Progenitor cell of endocrine pancreas (in vitro differentiated cells): Measurements from ENCODE around the gene SLC37A2. TPM values are rescaled to one million over a fixed set of nuclear protein-coding genes. Genes with fewer than 3 reads are reported as not detected.
A peak's percentile ranks its signal among the peaks of the same experiment; 100 is the strongest.

Source experiments
- DNase-seq: peaks from one replicate; pipeline ENCODE4 v3.0.0; 2021; ENCODE audit warnings: low spot score; ENCODE audit not compliant: unreplicated experiment
- H3K27ac Mint-ChIP-seq: 2 replicates; pipeline ENCODE4 v1.8.0; 2021; ENCODE audit warnings: mild to moderate bottlenecking, moderate library complexity, mixed read lengths
- H3K27me3 Mint-ChIP-seq: 2 replicates; pipeline ENCODE4 v1.8.0; 2021; ENCODE audit warnings: mixed read lengths
- H3K36me3 Mint-ChIP-seq: 2 replicates; pipeline ENCODE4 v1.8.0; 2022; ENCODE audit warnings: mixed read lengths; ENCODE audit not compliant: insufficient read depth
- H3K4me1 Mint-ChIP-seq: 2 replicates; pipeline ENCODE4 v1.8.0; 2021; ENCODE audit warnings: low read depth, mixed read lengths
- H3K4me3 Mint-ChIP-seq: 2 replicates; pipeline ENCODE4 v1.8.0; 2021; ENCODE audit warnings: low read depth, mild to moderate bottlenecking, moderate library complexity, mixed read lengths
- H3K9me3 Mint-ChIP-seq: 2 replicates; pipeline ENCODE4 v1.8.0; 2021; ENCODE audit warnings: low read depth, mixed read lengths
- total RNA-seq: library from RNA; stranded (reverse); gene quantifications from 2 replicates; pipeline ENCODE4 v1.2.1, GENCODE V29; 2021
- TF ChIP-seq, protein P1 (sequence below): fragments of 200-600 bp; sonication (generic); IDR thresholded peaks from one replicate; pipeline ENCODE4 v1.5.0; 2021; ENCODE audit warnings: antibody characterized with exemption, mild to moderate bottlenecking; ENCODE audit not compliant: unreplicated experiment

The SLC37A2 gene
- total RNA-seq, 1 donor from 2014 or later = 0.62 TPM

DNA sequence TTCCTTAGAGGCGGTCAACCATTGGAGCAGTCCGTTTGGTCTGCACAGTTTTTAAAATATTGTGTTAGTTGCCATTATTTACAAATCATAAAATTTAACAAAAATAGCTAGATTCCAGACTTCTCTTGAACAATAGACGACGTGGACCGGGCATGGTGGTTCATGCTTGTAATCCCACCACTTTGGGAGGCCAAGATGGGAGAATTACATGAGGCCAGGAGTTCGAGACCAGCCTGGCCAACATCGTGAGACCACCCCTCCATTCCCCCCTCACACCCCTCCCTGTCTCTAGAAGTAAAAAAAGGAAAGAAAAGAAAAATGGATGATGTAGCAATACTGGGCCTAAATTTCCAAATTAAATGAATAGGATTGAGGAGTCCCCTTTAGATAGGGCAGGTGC lies 965 bp downstream of the SLC37A2 start:
- H3K4me1 Mint-ChIP-seq = peaks cover 2% of the 10 kb centered on the region
- no peaks in the 10 kb centered on the region for H3K36me3 Mint-ChIP-seq
- peak overlapping the region; percentile 57 for H3K4me3 Mint-ChIP-seq
- H3K9me3 Mint-ChIP-seq = no peaks in the 10 kb centered on the region
- TF ChIP-seq, protein P1, sequence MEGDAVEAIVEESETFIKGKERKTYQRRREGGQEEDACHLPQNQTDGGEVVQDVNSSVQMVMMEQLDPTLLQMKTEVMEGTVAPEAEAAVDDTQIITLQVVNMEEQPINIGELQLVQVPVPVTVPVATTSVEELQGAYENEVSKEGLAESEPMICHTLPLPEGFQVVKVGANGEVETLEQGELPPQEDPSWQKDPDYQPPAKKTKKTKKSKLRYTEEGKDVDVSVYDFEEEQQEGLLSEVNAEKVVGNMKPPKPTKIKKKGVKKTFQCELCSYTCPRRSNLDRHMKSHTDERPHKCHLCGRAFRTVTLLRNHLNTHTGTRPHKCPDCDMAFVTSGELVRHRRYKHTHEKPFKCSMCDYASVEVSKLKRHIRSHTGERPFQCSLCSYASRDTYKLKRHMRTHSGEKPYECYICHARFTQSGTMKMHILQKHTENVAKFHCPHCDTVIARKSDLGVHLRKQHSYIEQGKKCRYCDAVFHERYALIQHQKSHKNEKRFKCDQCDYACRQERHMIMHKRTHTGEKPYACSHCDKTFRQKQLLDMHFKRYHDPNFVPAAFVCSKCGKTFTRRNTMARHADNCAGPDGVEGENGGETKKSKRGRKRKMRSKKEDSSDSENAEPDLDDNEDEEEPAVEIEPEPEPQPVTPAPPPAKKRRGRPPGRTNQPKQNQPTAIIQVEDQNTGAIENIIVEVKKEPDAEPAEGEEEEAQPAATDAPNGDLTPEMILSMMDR = no peak
- peaks cover 61% of the 10 kb centered on the region for H3K27me3 Mint-ChIP-seq
- H3K27ac Mint-ChIP-seq = no peak overlapping the region
- DNase-seq = no peak

DNA sequence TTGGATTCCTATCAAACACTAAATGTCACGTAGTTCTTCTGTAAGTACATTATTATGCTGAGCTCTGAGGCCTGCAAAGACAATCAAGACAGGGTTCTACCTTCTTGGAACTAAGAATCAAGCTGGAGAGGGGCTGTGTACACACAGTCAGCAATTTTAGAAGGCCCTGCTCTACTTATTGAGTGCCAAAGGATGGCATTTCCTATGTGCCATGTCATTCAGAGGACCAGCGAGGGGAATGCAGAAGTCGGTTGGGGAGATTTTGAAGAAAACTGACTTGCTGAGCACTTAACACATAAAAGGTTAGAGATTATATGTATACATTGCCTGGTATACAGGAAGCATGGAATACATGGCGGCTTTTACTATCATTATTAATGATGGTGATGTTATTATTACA lies 5.3 kb downstream of the SLC37A2 start:
- no peaks in the 10 kb centered on the region for H3K9me3 Mint-ChIP-seq
- TF ChIP-seq, protein P1 = no peak
- no peak for DNase-seq
- no peaks in the 10 kb centered on the region for H3K36me3 Mint-ChIP-seq
- H3K4me1 Mint-ChIP-seq = peaks cover 16% of the 10 kb centered on the region
- H3K27ac Mint-ChIP-seq = no peak overlapping the region
- H3K4me3 Mint-ChIP-seq = no peak overlapping the region
- H3K27me3 Mint-ChIP-seq = peaks cover 41% of the 10 kb centered on the region

DNA sequence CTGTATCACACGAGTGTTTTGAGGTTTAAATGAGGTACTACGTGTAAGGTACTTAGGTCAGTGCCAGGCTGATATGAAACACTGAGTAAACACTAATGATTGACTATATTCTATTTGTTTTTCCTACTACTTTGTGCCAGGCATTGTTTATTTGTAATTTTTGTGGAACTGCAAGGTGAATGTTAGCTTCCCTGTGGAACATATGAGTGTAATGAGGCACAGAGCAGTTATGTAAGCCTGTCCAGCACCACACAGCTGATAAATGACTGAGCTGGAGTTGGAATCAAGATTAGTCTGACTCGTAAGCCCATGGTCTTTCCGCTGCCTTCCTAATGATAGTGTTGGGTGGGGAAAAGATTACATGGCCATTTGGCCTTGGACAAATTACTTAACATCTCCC lies 5.9 kb downstream of the SLC37A2 start:
- H3K4me3 Mint-ChIP-seq = no peak overlapping the region
- peaks cover 38% of the 10 kb centered on the region for H3K27me3 Mint-ChIP-seq
- no peaks in the 10 kb centered on the region for H3K9me3 Mint-ChIP-seq
- no peak overlapping the region for H3K27ac Mint-ChIP-seq
- no peak for DNase-seq
- TF ChIP-seq, protein P1 = no peak
- H3K4me1 Mint-ChIP-seq = peaks cover 14% of the 10 kb centered on the region
- no peaks in the 10 kb centered on the region for H3K36me3 Mint-ChIP-seq

DNA sequence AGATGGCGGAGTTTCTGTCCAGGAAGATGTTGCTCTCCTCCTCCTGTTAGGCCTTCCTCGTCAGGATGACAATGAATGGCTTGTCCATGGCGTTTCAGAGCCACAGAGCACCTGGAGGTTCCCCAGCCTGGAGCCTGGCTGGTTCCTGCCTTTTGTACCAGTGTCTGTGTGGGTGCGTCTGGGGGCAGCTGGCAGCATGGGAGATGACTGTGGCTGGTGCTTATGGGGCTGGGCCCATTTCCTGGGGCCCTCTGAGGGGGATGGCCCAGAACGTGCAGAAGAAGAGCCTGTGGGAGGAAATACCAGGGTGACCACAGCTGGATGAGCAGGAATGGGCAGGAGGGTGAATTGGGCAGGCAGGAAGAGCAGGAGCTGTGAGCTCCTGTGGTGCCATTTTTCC lies 6.7 kb downstream of the SLC37A2 start:
- H3K27ac Mint-ChIP-seq = no peak overlapping the region
- H3K4me1 Mint-ChIP-seq = peaks cover 16% of the 10 kb centered on the region
- H3K27me3 Mint-ChIP-seq = peaks cover 33% of the 10 kb centered on the region
- no peak for DNase-seq
- no peak overlapping the region for H3K4me3 Mint-ChIP-seq
- H3K36me3 Mint-ChIP-seq = no peaks in the 10 kb centered on the region
- TF ChIP-seq, protein P1 = no peak
- H3K9me3 Mint-ChIP-seq = no peaks in the 10 kb centered on the region

DNA sequence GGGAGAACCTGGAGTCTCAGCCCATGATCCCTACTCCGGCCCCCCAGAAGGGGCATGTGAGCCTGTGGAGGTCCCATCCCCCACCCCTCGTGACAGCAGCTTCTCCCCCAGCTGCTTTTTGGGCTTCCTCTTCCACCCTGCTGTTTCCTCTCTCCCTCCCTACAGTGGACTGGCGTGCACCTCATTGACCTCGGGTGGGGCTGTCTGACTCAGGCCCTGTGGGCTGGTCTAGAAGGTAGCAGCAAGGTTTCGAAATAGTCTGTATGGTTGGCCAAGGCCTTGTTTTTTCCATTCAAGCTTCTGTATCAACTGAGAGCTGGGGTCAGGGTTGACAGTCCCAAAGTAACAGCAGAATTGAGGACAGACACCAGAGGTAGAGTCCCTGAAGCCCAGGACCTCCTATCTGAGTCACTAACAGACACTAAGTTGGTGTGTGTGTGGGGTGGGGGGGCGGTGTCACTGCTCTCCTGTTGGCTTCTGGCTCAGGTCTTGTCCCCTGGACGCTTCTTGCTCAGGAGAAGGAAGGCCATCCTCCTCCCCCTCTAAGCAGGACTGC lies 7.7 kb downstream of the SLC37A2 start:
- Mint-ChIP-seq H3K27ac (no peak overlapping the region), H3K4me1 (peaks cover 16% of the 10 kb centered on the region), H3K27me3 (peaks cover 27% of the 10 kb centered on the region), H3K4me3 (no peak overlapping the region), H3K36me3 (no peaks in the 10 kb centered on the region), H3K9me3 (no peaks in the 10 kb centered on the region)
- TF ChIP-seq, protein P1 = no peak
- DNase-seq = no peak
